ENCODE data around the gene GUCY2D.

Gene GUCY2D

GRCh38 chr17:8005357-8005756, 2.9 kb downstream of the GUCY2D start:
- Histone ChIP-seq H3K4me1 (ENCODE audit: insufficient read depth, insufficient read length) (no peaks in the 10 kb centered on the region), H3K4me3 (ENCODE audit: insufficient read length, low read depth) (no peak overlapping the region), H3K36me3 (ENCODE audit: insufficient read depth, insufficient read length, low read length) (no peaks in the 10 kb centered on the region), H3K9ac (ENCODE audit: insufficient read length, low read depth) (no peak overlapping the region), H3K9me3 (ENCODE audit: insufficient read depth, low read length) (no peaks in the 10 kb centered on the region; the same call in 1 of the 2 replicates), H3K27me3 (ENCODE audit: insufficient read depth, insufficient read length) (no peaks in the 10 kb centered on the region)
- TF ChIP-seq YY1 (IDR thresholded peaks at IDR 0.05; ENCODE audit: insufficient read depth, insufficient read length) (no peak), ZNF274 (IDR thresholded peaks at IDR 0.05; ENCODE audit: low read depth, low read length) (no peak), SUZ12 (IDR thresholded peaks at IDR 0.05; ENCODE audit: extremely low read depth, insufficient read depth, insufficient read length) (no peak)
- no peak for DNase-seq (ENCODE audit: low read depth, low spot score)

- H3K9me3 ChIP-seq (ENCODE audit: insufficient read depth, low read length), result no peaks in the 10 kb centered on the region; the same call in 1 of the 2 replicates
- DNase-seq (ENCODE audit: low read depth, low spot score), result no peak
- no peaks in the 10 kb centered on the region for H3K36me3 ChIP-seq (ENCODE audit: insufficient read depth, insufficient read length, low read length)
- no peak overlapping the region for H3K4me3 ChIP-seq (ENCODE audit: insufficient read length, low read depth)
- TF ChIP-seq ZNF274 (IDR thresholded peaks at IDR 0.05; ENCODE audit: low read depth, low read length), result no peak
- no peak for TF ChIP-seq SUZ12 (IDR thresholded peaks at IDR 0.05; ENCODE audit: extremely low read depth, insufficient read depth, insufficient read length)
- no peak for TF ChIP-seq YY1 (IDR thresholded peaks at IDR 0.05; ENCODE audit: insufficient read depth, insufficient read length)
- H3K9ac ChIP-seq (ENCODE audit: insufficient read length, low read depth), result no peak overlapping the region
- H3K4me1 ChIP-seq (ENCODE audit: insufficient read depth, insufficient read length), result no peaks in the 10 kb centered on the region
- no peaks in the 10 kb centered on the region for H3K27me3 ChIP-seq (ENCODE audit: insufficient read depth, insufficient read length)
These were observed 3.7 kb downstream of the GUCY2D start for GRCh38 chr17:8005967-8006730.

GRCh38 chr17:8006836-8007680, 4.6 kb downstream of the GUCY2D start:
- TF ChIP-seq SUZ12 (IDR thresholded peaks at IDR 0.05; ENCODE audit: extremely low read depth, insufficient read depth, insufficient read length) (no peak), ZNF274 (IDR thresholded peaks at IDR 0.05; ENCODE audit: low read depth, low read length) (no peak), YY1 (IDR thresholded peaks at IDR 0.05; ENCODE audit: insufficient read depth, insufficient read length) (no peak)
- H3K27me3 ChIP-seq (ENCODE audit: insufficient read depth, insufficient read length), result no peaks in the 10 kb centered on the region

GRCh38 chr17:8007836-8008235, 5.4 kb downstream of the GUCY2D start:
- no peak overlapping the region for H3K4me3 ChIP-seq (ENCODE audit: insufficient read length, low read depth)
- peaks cover 2% of the 10 kb centered on the region for H3K4me1 ChIP-seq (ENCODE audit: insufficient read depth, insufficient read length)
- no peaks in the 10 kb centered on the region for H3K9me3 ChIP-seq (ENCODE audit: insufficient read depth, low read length)
- no peaks in the 10 kb centered on the region for H3K36me3 ChIP-seq (ENCODE audit: insufficient read depth, insufficient read length, low read length)
- H3K27me3 ChIP-seq (ENCODE audit: insufficient read depth, insufficient read length), result no peaks in the 10 kb centered on the region
- no peak for TF ChIP-seq SUZ12 (IDR thresholded peaks at IDR 0.05; ENCODE audit: extremely low read depth, insufficient read depth, insufficient read length)
- TF ChIP-seq YY1 (IDR thresholded peaks at IDR 0.05; ENCODE audit: insufficient read depth, insufficient read length), result no peak
- no peak for TF ChIP-seq ZNF274 (IDR thresholded peaks at IDR 0.05; ENCODE audit: low read depth, low read length)
- DNase-seq (ENCODE audit: low read depth, low spot score), result no peak
- H3K9ac ChIP-seq (ENCODE audit: insufficient read length, low read depth), result no peak overlapping the region

More at GRCh38 chr17:8006836-8007680, 4.6 kb downstream of the GUCY2D start:
- Histone ChIP-seq H3K4me3 (ENCODE audit: insufficient read length, low read depth) (no peak overlapping the region), H3K36me3 (ENCODE audit: insufficient read depth, insufficient read length, low read length) (no peaks in the 10 kb centered on the region), H3K4me1 (ENCODE audit: insufficient read depth, insufficient read length) (no peaks in the 10 kb centered on the region), H3K9ac (ENCODE audit: insufficient read length, low read depth) (no peak overlapping the region), H3K9me3 (ENCODE audit: insufficient read depth, low read length) (no peaks in the 10 kb centered on the region)
- no peak for DNase-seq (ENCODE audit: low read depth, low spot score)

GRCh38 chr17:8012045-8012580, 9.7 kb downstream of the GUCY2D start:
- Histone ChIP-seq H3K27me3 (ENCODE audit: insufficient read depth, insufficient read length) (peaks cover 16% of the 10 kb centered on the region), H3K4me3 (ENCODE audit: insufficient read length, low read depth) (no peak overlapping the region), H3K9me3 (ENCODE audit: insufficient read depth, low read length) (no peaks in the 10 kb centered on the region), H3K36me3 (ENCODE audit: insufficient read depth, insufficient read length, low read length) (no peaks in the 10 kb centered on the region), H3K4me1 (ENCODE audit: insufficient read depth, insufficient read length) (peaks cover 5% of the 10 kb centered on the region), H3K9ac (ENCODE audit: insufficient read length, low read depth) (no peak overlapping the region)
- no peak for TF ChIP-seq SUZ12 (IDR thresholded peaks at IDR 0.05; ENCODE audit: extremely low read depth, insufficient read depth, insufficient read length)
- no peak for TF ChIP-seq ZNF274 (IDR thresholded peaks at IDR 0.05; ENCODE audit: low read depth, low read length)
- no peak for TF ChIP-seq YY1 (IDR thresholded peaks at IDR 0.05; ENCODE audit: insufficient read depth, insufficient read length)
- DNase-seq (ENCODE audit: low read depth, low spot score), result no peak

GRCh38 chr17:8012996-8013640, 10.7 kb downstream of the GUCY2D start:
- peaks cover 5% of the 10 kb centered on the region for H3K4me1 ChIP-seq (ENCODE audit: insufficient read depth, insufficient read length)
- peaks cover 16% of the 10 kb centered on the region for H3K27me3 ChIP-seq (ENCODE audit: insufficient read depth, insufficient read length)
- no peaks in the 10 kb centered on the region for H3K36me3 ChIP-seq (ENCODE audit: insufficient read depth, insufficient read length, low read length)
- H3K9ac ChIP-seq (ENCODE audit: insufficient read length, low read depth), result no peak overlapping the region
- TF ChIP-seq YY1 (IDR thresholded peaks at IDR 0.05; ENCODE audit: insufficient read depth, insufficient read length) (no peak), ZNF274 (IDR thresholded peaks at IDR 0.05; ENCODE audit: low read depth, low read length) (no peak), SUZ12 (IDR thresholded peaks at IDR 0.05; ENCODE audit: extremely low read depth, insufficient read depth, insufficient read length) (no peak)
- DNase-seq (ENCODE audit: low read depth, low spot score), result no peak
- no peak overlapping the region for H3K4me3 ChIP-seq (ENCODE audit: insufficient read length, low read depth)
- no peaks in the 10 kb centered on the region for H3K9me3 ChIP-seq (ENCODE audit: insufficient read depth, low read length)
